Stimulated activated CD4-positive, alpha-beta T cell treated with anti-CD3 and anti-CD28 coated beads, Interleukin-15, amount 100 ng/mL, for 24 hours (primary cell): ENCODE measurements around the gene POLR1H.
A peak's percentile ranks its signal among the peaks of the same experiment; 100 is the strongest.

Experiments used
- DNase-seq: peaks from one replicate; pipeline ENCODE4 v3.0.0-alpha.2; 2020

POLR1H gene

GRCh38 chr6:30097902-30098768 lies 37.1 kb downstream of the POLR1H start:
- DNase-seq: no peak

GRCh38 chr6:30100154-30100553 lies 39.1 kb downstream of the POLR1H start:
- DNase-seq: no peak

GRCh38 chr6:30100585-30101443 lies 39.7 kb downstream of the POLR1H start:
- peak; percentile 32 for DNase-seq

- peak; percentile 86 for DNase-seq
These were observed 40.7 kb downstream of the POLR1H start for GRCh38 chr6:30101444-30102413.

- DNase-seq: no peak
These were observed 41.4 kb downstream of the POLR1H start for GRCh38 chr6:30102414-30102969.

- DNase-seq: peak; percentile 87
These were observed 42.2 kb downstream of the POLR1H start for GRCh38 chr6:30102970-30103871.

GRCh38 chr6:30103872-30104179 lies 42.8 kb downstream of the POLR1H start:
- no peak for DNase-seq

- DNase-seq: no peak
These were observed 43.6 kb downstream of the POLR1H start for GRCh38 chr6:30104661-30105060.

- no peak for DNase-seq
These were observed 50.3 kb downstream of the POLR1H start for GRCh38 chr6:30111266-30111856.

- no peak for DNase-seq
These were observed 51.4 kb downstream of the POLR1H start for GRCh38 chr6:30112402-30112994.

GRCh38 chr6:30113003-30113759 lies 52.1 kb downstream of the POLR1H start, which contains the start of gene TRIM31:
TSS of gene TRIM31 (minus strand) at chr6:30113090. CDS start at chr6:30112805, 285 bp downstream.
- DNase-seq: no peak

- DNase-seq: no peak
These were observed 52.8 kb downstream of the POLR1H start for GRCh38 chr6:30113841-30114240.
